GM12891 (cell line): ENCODE measurements around the gene WRAP73.

Experiments used
- POLR2A ChIP-seq: IDR thresholded peaks from 2 replicates; pipeline ENCODE4 v1.6.1; 2011; ENCODE audit warnings: low read depth, low read length, control low read depth
- POLR2AphosphoS5 ChIP-seq: IDR thresholded peaks from 2 replicates; pipeline ENCODE4 v1.6.1; 2011; ENCODE audit warnings: low read depth, low read length, control low read depth
- TAF1 ChIP-seq: IDR thresholded peaks from 2 replicates; pipeline ENCODE4 v1.6.1; 2011; ENCODE audit warnings: low read depth, low read length, control low read depth

DNA sequence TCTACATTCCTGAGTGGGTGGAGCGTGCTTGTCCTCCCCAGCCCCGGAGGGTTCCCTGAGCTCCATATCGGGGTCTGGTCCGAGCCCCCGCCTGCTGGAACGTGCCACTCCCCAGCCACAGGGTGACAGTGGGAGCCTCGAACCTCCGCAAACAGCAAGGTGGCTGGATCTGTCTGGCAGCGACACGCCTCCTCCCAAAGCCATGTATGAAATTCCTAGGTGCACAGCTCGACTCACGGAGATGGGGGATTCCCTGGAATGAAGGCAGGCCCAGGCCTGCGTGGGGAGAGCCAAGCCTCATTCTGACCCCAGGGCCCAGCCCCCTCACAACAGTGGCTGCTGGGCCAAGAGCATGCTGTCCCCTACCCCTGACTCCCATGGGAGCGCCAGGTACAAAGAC lies 35.3 kb upstream of the WRAP73 start:
- no peak for TF ChIP-seq TAF1
- no peak for TF ChIP-seq POLR2A
- TF ChIP-seq POLR2AphosphoS5: no peak
